ACC112 (cell line): ENCODE measurements around the gene CD53.

ENCODE experiments used
- H2AFZ ChIP-seq: fragments of 200-600 bp; sonication (generic); one replicate; pipeline ENCODE4 v1.6.0; 2017; ENCODE audit warnings: antibody characterized with exemption, low read length; ENCODE audit not compliant: unreplicated experiment
- H3K27ac ChIP-seq: fragments of 200-600 bp; sonication (generic); 2 replicates; pipeline ENCODE4 v1.5.1; 2014; ENCODE audit warnings: low read depth, mild to moderate bottlenecking, antibody characterized with exemption, low read length, moderate library complexity
- H3K27me3 ChIP-seq: fragments of 200-600 bp; sonication (generic); 2 replicates; pipeline ENCODE4 v1.6.1; 2014; ENCODE audit warnings: mild to moderate bottlenecking, antibody characterized with exemption, low read length, moderate library complexity, mixed read lengths; ENCODE audit not compliant: insufficient read depth
- H3K36me3 ChIP-seq: fragments of 200-600 bp; sonication (generic); 2 replicates; pipeline ENCODE4 v1.6.1; 2016; ENCODE audit warnings: mild to moderate bottlenecking, antibody characterized with exemption, low read length, moderate library complexity, mixed read lengths; ENCODE audit not compliant: insufficient read depth
- H3K4me1 ChIP-seq: fragments of 200-600 bp; sonication (generic); one replicate; pipeline ENCODE4 v1.6.1; 2016; ENCODE audit warnings: low read length, mixed read lengths; ENCODE audit not compliant: insufficient read depth, unreplicated experiment, control insufficient read depth
- H3K4me3 ChIP-seq: fragments of 200-600 bp; sonication (generic); 2 replicates; pipeline ENCODE4 v1.5.1; 2014; ENCODE audit warnings: mild to moderate bottlenecking, low read depth, low read length
- H3K79me2 ChIP-seq: fragments of 200-600 bp; sonication (generic); one replicate; pipeline ENCODE4 v1.6.0; 2016; ENCODE audit warnings: low read length; ENCODE audit not compliant: control insufficient read depth, unreplicated experiment, insufficient read depth

The CD53 gene

DNA sequence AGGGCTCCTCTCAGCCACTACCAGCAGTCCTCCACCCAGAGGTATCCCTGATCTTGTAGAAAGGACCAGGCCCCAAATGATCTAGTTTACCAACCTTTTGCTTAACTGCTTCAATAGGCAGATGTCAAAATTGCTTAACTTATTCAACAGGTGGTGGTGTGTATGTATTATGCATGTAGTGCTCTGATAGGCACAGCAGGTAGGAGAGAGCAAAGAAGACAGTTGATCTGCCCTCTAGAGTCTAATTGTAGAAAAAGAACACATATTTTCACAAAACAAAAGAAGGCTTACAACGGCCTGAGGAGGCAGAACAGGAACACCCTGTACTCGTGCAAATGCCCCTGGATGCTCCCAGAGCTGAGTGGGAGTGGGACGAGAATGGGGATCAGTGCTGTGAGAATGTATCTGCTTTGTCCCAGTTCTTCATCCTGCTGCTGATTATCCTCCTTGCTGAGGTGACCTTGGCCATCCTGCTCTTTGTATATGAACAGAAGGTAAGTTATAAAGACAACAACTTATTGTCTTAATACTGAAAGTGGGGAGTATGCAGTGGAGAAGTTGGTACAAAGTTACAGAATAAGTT, 21.1 kb downstream of the CD53 start:
- H3K27ac ChIP-seq = no peak overlapping the region
- no peak overlapping the region for H2AFZ ChIP-seq
- no peak overlapping the region for H3K4me3 ChIP-seq
- H3K27me3 ChIP-seq = peaks cover 81% of the 10 kb centered on the region
- no peaks in the 10 kb centered on the region for H3K4me1 ChIP-seq
- no peaks in the 10 kb centered on the region for H3K36me3 ChIP-seq
- no peaks in the 10 kb centered on the region for H3K79me2 ChIP-seq

GRCh38 chr1:110896090-110896489, 23.1 kb downstream of the CD53 start:
- Histone ChIP-seq H3K4me3 (no peak overlapping the region), H3K27me3 (peaks cover 79% of the 10 kb centered on the region), H2AFZ (no peak overlapping the region), H3K27ac (no peak overlapping the region), H3K4me1 (no peaks in the 10 kb centered on the region), H3K36me3 (no peaks in the 10 kb centered on the region), H3K79me2 (no peaks in the 10 kb centered on the region)

- Histone ChIP-seq H2AFZ (no peak overlapping the region), H3K4me1 (no peaks in the 10 kb centered on the region), H3K36me3 (no peaks in the 10 kb centered on the region), H3K27me3 (peaks cover 64% of the 10 kb centered on the region), H3K79me2 (no peaks in the 10 kb centered on the region), H3K27ac (no peak overlapping the region), H3K4me3 (no peak overlapping the region)
Observed at GRCh38 chr1:110897681-110898080, 24.7 kb downstream of the CD53 start.

DNA sequence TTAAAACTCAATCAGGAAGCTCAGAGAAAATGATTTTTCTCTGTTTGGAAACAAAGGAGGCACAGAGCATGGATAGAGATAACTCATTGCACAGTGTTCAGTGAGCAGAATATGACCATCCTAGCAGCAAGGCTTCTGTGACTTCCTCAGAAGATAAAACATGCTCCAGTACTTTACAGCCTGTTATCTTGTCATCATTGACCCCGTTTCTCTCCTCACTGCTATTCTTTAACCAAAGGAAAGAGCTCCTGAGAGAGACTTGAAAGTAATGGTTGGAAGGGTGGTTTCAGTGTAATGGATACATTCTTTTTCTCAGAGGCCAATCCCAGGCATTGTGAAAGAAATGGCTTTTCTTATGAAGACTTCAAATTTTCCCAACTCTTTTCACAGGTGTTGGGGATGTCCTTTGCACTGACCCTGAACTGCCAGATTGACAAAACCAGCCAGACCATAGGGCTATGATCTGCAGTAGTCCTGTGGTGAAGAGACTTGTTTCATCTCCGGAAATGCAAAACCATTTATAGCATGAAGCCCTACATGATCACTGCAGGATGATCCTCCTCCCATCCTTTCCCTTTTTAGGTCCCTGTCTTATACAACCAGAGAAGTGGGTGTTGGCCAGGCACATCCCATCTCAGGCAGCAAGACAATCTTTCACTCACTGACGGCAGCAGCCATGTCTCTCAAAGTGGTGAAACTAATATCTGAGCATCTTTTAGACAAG, 25.9 kb downstream of the CD53 start:
- Histone ChIP-seq H3K4me3 (no peak overlapping the region), H3K36me3 (no peaks in the 10 kb centered on the region), H3K27me3 (peaks cover 62% of the 10 kb centered on the region), H3K79me2 (no peaks in the 10 kb centered on the region), H3K4me1 (no peaks in the 10 kb centered on the region), H3K27ac (no peak overlapping the region), H2AFZ (no peak overlapping the region)

- H2AFZ ChIP-seq = no peak overlapping the region
- peaks cover 62% of the 10 kb centered on the region; the same call in 1 of the 2 replicates for H3K27me3 ChIP-seq
- no peak overlapping the region for H3K27ac ChIP-seq
- H3K36me3 ChIP-seq = no peaks in the 10 kb centered on the region
- H3K4me1 ChIP-seq = no peaks in the 10 kb centered on the region
- H3K79me2 ChIP-seq = no peaks in the 10 kb centered on the region
- no peak overlapping the region for H3K4me3 ChIP-seq
Observed at GRCh38 chr1:110899458-110899843, 26.5 kb downstream of the CD53 start.

DNA sequence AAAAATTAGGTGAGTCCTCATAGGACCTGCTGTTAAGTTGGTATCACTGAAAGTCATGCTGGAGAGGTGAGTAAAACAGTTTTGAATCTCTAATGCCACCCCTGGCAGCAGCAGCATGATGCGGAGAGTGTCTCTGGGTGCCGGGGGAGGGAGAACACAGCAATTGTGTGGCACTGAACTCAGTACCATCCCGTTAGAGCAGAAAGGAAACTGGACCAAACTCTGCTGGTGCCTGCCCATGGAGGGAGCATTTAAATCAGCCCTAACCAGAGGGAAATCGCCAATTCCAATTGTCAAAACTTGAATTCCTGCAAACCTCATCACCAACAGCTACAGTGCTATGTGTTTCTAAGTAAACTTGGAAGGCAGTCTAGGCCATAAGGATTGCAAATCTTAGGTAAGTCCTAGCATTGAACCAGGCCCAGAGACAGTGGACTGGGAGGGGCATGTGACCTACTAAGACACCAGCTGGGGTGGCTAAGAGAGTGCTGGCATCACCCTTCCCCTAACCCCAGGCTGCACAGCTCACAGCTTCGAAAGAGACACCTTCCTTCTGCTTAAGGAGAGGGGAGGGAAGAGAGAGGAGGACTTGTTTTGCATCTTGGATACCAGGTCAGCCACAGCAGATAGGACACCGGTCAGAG, 30.0 kb downstream of the CD53 start:
- Histone ChIP-seq H3K79me2 (no peaks in the 10 kb centered on the region), H3K4me1 (no peaks in the 10 kb centered on the region), H3K4me3 (no peak overlapping the region), H2AFZ (no peak overlapping the region), H3K27ac (no peak overlapping the region), H3K27me3 (peaks cover 38% of the 10 kb centered on the region; the same call in 1 of the 2 replicates), H3K36me3 (no peaks in the 10 kb centered on the region)

DNA sequence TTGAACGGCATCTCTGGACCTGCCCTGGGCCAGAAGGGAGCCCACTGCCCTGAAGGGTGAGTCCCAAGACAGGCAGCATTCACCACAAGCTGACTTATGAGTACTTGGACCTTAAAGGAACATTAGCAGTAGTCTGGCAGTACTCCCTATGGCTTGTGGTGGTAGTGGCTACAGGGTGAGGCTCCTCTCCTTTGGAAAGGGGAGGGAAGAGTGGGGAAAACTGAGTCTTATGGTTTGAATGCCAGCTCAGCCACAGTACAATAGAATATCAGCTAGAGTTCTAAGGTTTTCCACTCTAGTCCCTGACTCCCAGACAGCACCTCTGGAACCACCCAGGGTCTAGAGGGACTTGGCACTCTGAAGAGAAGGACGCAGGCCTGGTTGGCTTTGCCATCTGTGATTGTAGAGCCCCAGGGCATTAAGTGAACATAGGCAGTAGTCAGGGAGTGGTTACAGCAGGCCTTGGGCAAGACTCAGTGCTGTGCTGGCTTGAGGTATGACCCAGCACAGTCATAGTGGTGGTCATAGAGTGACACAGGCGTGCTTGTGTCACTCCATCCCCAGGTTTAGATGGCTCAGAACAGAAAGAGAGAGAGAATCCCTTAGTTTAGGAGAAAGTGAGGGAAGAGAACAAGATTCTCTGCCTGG, 31.0 kb downstream of the CD53 start:
- Histone ChIP-seq H3K36me3 (no peaks in the 10 kb centered on the region), H3K27ac (no peak overlapping the region), H2AFZ (no peak overlapping the region)

DNA sequence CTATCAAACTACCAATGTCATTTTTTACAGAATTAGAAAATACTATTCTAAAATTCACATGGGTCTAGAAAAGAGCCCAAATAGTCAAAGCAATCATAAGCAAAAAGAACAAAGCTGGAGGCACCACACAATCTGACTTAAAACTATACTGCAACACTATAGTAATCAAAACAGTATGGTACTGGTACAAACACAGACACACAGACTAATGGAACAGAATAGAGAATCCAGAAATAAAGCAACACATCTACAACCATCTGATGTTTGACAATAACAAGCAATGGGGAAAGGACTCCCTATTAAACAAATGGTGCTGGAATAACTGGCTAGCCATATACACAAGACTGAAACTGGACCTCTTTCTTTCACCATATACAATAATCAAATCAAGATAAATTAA, 39.8 kb downstream of the CD53 start:
- Histone ChIP-seq H2AFZ (no peak overlapping the region), H3K27me3 (peaks cover 6% of the 10 kb centered on the region), H3K27ac (no peak overlapping the region), H3K4me3 (no peak overlapping the region), H3K4me1 (peaks cover 5% of the 10 kb centered on the region), H3K36me3 (no peaks in the 10 kb centered on the region), H3K79me2 (no peaks in the 10 kb centered on the region)

More for the DNA sequence above, 31.0 kb downstream of the CD53 start:
- no peaks in the 10 kb centered on the region for H3K4me1 ChIP-seq
- no peak overlapping the region for H3K4me3 ChIP-seq
- H3K27me3 ChIP-seq = peaks cover 34% of the 10 kb centered on the region
- H3K79me2 ChIP-seq = no peaks in the 10 kb centered on the region

GRCh38 chr1:110914676-110915075, 41.7 kb downstream of the CD53 start:
- Histone ChIP-seq H3K4me3 (no peak overlapping the region), H3K79me2 (no peaks in the 10 kb centered on the region), H2AFZ (no peak overlapping the region), H3K4me1 (peaks cover 5% of the 10 kb centered on the region), H3K36me3 (no peaks in the 10 kb centered on the region), H3K27me3 (peaks cover 3% of the 10 kb centered on the region), H3K27ac (no peak overlapping the region)

- no peaks in the 10 kb centered on the region for H3K79me2 ChIP-seq
- H3K4me3 ChIP-seq = no peak overlapping the region
- H3K27me3 ChIP-seq = peaks cover under 1% of the 10 kb centered on the region; the same call in 1 of the 2 replicates
- H3K4me1 ChIP-seq = peaks cover 5% of the 10 kb centered on the region
- H2AFZ ChIP-seq = no peak overlapping the region
- H3K27ac ChIP-seq = no peak overlapping the region
- no peaks in the 10 kb centered on the region for H3K36me3 ChIP-seq
Observed at GRCh38 chr1:110915804-110916203, 42.9 kb downstream of the CD53 start.
